Measurements from ENCODE around the gene SMIM45.
A peak's percentile ranks its signal among the peaks of the same experiment; 100 is the strongest.
"Not testable (repeated sequence)": the region's sequence is repeated elsewhere in the genome, so short reads cannot be mapped to it uniquely, and the experiment has no call there.

Gene SMIM45

DNA sequence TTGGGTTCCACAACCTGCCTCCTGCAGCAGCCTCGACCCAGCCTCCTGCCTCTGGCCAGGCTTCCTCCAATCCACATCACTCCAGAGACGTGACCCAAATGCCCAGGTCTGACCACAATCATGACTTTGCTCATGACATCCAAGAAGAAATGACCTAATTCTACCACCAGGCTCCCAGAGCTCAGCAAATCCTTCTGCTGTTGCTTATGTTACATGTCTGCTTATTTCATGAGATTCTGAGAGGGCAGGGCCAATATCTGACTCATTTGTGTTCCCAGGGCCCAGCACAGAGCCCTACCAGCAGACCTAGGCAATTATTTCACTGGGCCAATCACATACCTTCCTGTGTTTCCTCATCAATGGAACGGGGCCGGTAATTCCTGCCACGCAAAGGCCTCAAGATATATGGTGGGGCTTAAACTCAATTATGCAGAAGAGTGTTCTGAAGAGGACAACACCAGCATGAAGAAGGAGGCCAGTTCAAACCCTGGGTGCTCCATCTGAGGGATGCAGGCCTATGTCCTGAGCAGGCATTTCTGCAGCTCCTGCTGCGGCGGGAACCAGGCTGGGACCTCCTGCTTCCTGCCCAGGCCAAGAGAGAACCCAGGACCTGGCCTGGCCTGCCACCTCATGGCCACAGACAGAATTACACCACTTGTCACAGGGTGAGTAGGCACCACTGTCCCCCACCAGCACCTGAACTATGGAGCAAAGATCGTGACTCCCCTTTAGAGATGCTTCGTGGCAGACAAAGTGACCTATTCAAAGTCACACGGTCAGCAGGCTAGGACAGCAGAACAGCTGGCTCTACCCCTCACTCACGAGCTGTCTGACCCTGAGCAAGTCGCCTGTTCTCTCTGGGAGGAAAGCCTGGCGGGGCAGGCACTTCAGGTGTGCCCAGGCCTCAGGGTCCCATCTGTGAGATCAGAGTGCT is 10.9 kb upstream of the SMIM45 start:
- no peak overlapping the region for H3K4me3 ChIP-seq (ENCODE audit: low read depth, low read length)
- TF ChIP-seq, protein P1, sequence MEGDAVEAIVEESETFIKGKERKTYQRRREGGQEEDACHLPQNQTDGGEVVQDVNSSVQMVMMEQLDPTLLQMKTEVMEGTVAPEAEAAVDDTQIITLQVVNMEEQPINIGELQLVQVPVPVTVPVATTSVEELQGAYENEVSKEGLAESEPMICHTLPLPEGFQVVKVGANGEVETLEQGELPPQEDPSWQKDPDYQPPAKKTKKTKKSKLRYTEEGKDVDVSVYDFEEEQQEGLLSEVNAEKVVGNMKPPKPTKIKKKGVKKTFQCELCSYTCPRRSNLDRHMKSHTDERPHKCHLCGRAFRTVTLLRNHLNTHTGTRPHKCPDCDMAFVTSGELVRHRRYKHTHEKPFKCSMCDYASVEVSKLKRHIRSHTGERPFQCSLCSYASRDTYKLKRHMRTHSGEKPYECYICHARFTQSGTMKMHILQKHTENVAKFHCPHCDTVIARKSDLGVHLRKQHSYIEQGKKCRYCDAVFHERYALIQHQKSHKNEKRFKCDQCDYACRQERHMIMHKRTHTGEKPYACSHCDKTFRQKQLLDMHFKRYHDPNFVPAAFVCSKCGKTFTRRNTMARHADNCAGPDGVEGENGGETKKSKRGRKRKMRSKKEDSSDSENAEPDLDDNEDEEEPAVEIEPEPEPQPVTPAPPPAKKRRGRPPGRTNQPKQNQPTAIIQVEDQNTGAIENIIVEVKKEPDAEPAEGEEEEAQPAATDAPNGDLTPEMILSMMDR (IDR thresholded peaks at IDR 0.05; ENCODE audit: low read depth, low read length), result peak; percentile 87

DNA sequence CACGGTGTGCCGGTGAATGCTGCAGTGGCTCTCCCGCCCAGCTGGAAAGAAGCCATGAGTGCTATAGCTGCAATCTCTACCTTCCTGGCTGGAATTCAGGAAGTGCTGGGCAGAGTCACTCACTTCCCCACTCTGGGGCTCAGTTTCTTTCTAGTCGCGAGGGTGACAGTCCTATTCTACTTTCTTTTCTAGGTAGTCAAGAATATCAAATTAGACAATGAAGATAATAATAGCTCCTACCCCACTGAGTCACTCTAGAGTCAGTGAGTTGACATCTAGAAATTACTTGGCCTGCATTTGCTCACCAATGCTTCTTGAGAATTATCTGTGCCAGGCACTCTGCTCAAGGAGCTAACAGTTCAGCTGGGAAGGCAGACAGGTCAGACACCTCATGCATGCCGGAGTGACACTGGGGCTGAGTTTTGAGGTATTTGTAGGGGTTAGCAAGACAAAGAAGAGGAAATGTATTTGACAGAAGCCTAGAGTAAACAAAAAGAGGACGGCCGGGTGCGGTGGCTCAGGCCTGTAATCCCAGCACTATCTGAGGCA is 8.2 kb upstream of the SMIM45 start:
- no peak overlapping the region for H3K4me3 ChIP-seq (ENCODE audit: low read depth, low read length)
- TF ChIP-seq, protein P1 (IDR thresholded peaks at IDR 0.05; ENCODE audit: low read depth, low read length), result no peak

DNA sequence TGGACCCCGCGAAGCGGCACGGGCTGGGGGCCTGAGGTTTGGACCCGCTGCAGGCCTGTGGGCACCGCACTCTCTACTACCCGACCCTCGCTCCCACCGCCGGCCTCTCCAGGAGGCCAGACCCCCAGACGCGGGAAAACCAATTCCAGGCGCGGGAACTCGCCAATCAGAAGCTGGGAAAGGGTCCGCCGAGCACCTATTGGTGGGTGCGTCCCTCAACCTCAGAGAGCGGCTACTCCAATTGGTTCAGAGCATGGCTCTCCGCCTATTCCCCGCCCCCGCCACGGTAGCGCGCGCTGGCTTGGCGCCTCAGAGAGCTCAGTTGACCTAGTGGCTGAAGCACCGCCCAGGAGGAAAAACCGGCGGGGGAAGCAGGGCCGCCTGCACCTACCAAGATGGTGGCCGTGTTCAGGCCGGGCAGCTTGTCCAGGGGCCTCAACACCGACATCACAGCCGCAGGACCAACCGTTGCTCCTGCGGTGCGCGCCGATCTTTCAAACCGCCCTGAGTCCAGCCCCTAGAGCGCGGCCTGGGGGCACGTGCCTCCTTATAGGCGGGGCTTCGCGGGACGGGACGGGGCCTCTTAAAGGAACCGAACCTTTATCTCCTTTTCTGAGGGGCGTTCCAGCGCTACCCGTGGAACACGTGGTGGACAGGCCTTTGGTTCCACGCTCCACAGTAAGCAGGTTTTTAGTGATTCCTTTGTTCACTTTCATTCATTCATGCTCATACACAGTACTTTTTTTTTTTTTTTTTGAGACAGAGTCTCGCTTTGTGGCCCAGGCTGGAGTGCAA is 5.1 kb upstream of the SMIM45 start, which contains the start of gene CENPM:
Gene CENPM, minus strand, starts transcription at position 524 of the 795 bp plus-strand sequence. Its CDS starts 76 bp downstream, at position 448.
- TF ChIP-seq, protein P1 (IDR thresholded peaks at IDR 0.05; ENCODE audit: low read depth, low read length), result no peak
- peak within 1 kb of the TSS; percentile 81 for H3K4me3 ChIP-seq (ENCODE audit: low read depth, low read length)

DNA sequence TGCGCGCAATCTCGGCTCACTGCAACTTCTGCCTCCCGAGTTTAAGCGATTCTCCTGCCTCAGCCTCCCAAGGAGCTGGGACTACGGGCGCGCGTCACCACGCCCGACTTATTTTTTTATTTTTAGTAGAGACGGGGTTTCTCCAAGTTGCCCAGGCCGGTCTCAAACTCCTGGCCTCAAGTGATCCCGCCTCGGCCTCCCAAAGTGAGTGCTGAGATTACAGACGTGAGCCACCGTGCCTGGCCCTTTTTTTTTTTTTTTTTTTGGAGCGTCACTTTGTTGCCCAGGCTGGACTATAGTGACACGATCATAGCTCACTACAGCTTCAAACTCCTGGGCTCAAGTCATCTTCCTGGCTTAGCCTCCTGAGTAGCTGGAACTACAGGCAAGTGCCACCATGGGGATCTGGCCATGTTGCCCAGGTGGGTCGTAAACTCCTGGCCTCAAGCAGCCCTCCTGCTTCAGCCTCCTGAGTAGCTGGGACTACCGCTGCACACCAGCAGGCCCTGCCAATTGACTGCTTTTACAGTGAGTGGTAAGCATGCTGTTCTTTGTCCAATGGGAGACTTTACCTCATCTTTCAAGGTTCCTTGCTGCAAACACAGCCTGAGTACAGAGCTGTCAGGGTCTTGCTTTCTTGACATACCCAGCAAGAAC is 4.4 kb upstream of the SMIM45 start:
- H3K4me3 ChIP-seq (ENCODE audit: low read depth, low read length), result no peak overlapping the region; the same call in 1 of the 2 replicates
- TF ChIP-seq, protein P1 (IDR thresholded peaks at IDR 0.05; ENCODE audit: low read depth, low read length), result no peak

DNA sequence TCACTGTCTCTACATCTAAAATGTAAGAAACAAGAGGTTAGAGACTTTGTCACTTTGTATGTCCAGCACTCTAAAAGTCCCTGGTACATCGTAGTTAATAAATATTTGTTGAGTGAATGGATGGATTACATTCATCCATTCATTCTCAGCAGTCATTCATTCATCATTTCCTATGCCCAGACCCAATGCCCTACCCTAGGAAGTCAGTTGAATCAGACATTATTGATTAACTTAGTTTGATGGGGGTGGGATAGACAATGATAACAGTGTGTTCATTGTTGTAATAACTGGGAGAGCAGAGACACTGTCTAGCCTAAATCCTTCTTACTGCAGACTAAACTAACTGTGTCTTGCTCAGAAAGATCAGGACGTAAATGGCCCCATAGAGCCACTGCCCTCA is 3.8 kb upstream of the SMIM45 start:
- no peak overlapping the region for H3K4me3 ChIP-seq (ENCODE audit: low read depth, low read length)
- TF ChIP-seq, protein P1 (IDR thresholded peaks at IDR 0.05; ENCODE audit: low read depth, low read length), result no peak

DNA sequence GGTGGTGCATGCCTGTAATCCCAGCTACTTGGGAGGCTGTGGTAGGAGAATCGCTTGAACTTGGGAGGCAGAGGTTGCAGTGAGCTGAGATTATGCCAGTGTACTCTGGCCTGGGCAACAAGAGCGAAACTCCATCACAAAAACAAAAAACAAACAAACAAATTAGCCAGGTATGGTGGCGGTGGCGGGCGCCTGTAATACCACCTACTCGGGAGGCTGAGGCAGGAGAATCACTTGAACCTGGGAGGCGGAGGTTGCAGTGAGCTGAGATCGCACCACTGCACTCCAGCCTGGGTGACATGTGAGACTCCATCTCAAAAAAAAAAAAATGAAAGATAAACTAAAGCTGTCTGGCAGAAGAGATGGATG is 3.0 kb upstream of the SMIM45 start:
- not testable (repeated sequence) for H3K4me3 ChIP-seq (ENCODE audit: low read depth, low read length)

DNA sequence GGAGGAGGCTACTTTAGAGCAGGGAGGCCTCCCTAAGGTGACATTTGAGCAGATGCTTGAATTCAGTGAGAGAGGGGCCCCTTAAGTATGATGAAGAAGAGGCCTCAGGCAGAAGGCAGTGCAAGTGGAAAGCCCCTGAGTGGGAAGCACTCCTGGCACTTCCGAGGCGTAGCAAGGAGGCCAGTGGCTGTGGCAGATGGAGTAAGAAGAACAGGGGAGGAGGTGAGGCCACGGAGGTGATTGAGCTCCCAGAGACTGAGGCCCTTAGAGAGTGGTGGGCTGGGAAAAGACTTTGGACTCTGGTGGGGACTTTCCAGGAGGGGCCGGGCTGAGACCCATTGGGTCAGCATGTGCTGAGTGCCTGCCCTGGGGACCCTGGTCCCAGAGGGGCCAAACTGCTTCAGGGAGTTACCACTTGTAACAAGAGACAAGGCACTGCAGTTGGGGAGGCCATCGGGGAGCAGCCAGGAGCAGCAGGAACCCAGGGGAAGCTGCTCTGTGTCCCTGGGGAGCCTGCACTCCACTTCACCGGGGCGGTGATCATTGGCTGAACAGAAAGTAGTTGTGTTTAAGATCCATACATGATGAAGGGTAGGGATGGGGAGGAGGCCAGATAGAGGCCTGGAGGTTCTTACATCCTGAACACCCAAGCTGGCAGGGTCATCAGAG is 2.5 kb upstream of the SMIM45 start:
- TF ChIP-seq, protein P1 (IDR thresholded peaks at IDR 0.05; ENCODE audit: low read depth, low read length), result no peak
- no peak overlapping the region for H3K4me3 ChIP-seq (ENCODE audit: low read depth, low read length)

All from WI38 (cell line).